ENCODE results near the gene GJB2.

The GJB2 gene

DNA sequence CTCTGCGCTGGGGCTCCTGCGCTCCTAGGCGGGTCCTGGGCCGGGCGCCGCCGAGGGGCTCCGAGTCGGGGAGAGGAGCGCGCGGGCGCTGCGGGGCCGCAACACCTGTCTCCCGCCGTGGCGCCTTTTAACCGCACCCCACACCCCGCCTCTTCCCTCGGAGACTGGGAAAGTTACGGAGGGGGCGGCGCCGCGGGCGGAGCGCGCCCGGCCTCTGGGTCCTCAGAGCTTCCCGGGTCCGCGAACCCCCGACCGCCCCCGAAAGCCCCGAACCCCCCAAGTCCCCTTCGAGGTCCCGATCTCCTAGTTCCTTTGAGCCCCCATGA, at the start of gene GJB2:
GJB2 (minus strand) TSS at position 103 of the 326 bp plus-strand sequence. CDS start 3,357 bp downstream, outside the sequence.
- no peak for DNase-seq

DNA sequence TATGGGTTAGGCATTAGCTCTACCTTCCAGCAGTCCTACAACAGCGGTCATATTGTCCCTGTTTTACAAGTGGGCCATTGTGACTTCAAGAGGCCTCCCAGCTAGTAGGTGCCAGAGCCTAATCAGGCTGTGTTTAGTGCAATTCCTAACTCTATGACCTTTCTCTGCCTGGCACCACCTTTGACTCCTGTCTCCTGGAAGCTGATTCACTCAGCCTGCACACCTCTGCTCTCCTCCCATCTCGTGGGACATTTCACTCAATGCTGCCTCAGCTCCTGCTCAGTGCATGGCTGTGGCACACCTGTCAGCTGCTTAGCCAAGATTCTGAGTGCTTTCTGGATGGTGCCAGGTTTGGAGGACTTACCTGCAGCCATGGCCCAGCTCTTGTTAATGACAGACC, 48.9 kb upstream of the GJB2 start:
- no peak for DNase-seq

DNA sequence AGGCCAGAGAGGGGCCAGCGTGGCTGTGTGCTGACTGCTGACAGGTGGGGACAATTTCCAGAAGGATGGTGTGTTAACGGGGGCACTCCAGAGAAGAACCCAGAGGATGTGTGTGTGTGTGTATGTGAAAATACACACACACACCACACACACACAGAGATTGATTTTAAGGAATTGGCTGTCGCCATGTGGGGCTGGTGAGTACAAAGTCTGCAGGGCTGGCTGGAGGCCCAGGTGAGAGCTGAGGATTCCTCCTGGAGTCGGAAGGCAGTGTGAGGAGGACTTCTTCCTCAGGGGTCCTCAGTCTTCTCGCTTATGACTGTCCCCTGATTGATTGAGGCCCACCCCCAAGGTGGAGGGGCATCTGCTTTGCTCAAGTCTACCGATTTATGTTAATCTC, 47.0 kb upstream of the GJB2 start:
- DNase-seq: no peak

DNA sequence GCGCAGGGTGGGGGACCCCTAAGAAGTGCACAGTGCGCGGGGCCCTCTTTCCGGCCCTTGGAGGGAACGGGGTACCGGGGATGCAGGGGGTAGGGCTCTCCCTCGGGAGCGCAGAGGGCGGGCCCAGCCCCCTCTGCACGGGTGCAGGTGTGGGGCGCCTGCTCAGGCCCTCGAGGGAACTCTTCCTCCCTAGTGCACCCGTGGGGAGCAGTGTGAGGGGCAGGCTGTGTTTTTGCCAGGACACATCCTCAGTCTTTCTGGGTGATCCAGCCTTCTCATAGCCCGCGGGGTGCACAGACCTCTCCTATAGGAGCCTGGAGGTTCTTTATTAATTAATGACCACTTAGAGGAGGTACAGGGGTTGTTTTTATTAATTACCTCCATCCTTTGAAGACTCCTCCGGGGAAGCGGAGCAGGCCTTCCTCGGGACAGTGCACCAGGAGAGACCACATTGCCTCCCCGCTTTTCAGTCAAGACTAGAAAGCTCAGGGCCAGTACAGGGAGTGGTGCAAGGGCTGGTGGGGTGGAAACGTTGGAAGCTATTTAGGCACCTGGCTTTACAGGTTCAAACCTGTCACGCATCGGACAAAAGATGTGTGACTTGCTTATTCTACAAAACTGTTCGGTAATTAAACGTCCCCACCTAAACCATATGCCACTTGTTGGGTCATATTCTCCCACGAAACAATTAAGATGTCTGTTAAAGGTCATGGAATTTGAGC, 40.0 kb upstream of the GJB2 start:
- DNase-seq: no peak

DNA sequence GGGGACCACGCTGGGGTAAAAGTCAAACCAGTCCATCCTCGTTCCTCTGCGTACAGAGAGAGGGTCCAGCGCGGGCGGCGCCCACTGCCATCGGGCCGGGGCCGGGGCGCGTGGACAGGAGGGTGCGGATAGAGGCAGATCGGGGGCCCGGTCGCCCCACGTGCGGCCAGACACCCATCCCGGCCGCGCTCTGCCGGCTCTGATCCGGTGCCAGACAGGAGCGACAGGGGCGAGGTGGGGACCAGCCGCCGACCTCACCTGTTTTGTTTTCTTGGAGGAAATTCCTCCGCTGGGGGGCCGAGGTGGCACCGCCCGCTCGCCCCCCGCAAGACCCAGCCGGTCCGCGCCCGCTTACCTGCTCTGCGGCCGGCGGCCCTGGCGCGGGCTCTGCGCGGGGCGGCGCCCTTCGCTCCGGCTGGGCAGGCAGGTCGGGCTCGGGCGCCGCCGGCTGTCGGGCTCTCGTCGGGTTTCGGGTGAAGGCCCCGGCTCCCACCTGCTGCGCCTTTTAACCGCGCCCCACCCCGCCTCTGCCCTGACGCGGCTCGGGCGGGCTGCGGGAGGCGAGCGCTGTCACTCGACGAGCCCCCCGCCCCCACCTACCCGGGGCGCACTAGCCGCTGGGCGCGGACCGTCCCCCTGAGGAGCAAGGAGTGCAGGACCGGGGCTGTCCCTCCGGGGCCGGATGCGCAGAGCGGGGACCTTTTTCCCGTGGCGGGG, 39.3 kb upstream of the GJB2 start, which contains the start of gene GJB6:
GJB6 (minus strand) TSS at position 481 of the 717 bp plus-strand sequence. CDS start 8,839 bp downstream, outside the sequence.
- DNase-seq: no peak

DNA sequence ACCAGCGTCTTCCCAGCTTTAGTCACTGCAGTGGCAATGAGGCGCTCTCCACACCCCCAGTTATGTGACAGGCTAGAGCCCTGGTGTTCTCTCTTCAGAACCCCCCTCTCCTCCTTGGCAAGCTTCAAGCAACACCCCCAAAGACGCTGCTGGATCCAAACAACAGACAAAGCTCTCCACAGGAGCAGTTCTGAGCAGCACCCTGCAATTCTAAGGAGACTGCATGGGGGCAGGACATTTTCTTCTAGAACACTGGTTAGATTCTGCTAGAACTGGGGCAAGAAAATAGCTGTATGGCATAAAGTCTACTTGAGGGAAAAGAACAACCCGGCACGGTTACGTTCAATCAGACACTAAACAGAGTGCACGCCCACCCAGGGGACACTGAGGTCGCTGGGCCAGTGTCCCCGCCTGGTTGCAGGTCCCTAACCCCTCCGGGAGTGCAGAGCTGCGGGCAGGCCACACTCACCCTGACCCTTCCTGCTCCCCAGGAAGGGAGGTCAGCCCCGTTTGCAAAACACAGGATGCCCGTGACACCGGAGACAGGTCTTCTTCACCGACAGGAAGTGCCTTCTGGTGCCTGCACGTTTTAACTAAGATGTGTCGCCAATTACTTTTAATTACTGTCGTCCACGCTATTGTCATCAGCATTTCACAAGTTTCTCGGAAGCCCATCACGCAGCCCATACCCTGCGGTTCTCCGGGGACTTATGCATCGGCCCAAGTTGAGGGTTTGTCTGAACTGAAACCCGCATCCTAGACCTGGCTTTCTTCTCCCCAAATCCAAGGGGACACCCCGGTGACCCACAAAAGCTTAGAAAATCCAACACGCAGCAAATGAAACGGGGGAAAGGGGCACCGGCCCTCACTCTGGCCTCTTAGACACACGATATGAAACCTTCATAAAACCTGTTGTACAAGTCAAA, 38.4 kb upstream of the GJB2 start:
- DNase-seq: no peak

DNA sequence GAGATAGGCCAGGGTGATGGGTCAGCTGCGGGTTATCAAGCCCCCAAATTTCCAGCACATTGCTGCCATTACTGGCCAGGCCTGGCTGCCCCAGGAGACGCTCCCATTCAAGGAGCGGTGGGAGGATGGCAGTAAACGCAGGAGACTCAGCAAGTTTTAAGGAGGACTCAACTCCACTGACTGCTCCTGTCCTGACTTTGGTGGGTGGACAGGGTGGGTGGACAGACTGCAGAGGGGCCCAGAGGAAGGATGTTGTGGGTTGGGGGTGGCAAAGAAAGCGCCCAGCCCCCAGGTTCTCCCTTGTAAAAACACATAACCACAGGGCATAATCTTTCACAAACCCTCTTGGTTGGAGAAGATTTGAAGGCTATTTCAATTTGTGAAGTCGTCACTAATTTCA, 35.0 kb upstream of the GJB2 start:
- no peak for DNase-seq

DNA sequence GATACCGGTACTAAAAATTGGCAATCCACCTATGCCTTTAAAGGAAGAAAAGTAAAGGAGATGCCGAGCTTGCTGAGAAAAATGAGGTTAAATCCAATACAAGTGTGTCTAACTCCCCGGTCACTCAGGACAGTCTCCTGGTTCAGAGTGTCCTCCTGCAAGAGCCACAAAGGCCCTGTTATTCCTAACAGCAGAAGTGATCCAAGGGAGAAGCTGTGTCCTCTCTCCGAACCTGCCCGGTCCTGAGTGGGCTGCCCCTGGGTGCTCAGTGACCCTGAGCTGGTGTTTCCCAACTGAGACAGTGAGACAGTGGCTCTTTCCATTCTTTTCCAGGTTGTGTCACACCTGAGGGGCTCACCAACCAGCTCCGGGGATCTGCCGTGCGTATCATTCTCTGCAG, 34.5 kb upstream of the GJB2 start:
- no peak for DNase-seq

DNA sequence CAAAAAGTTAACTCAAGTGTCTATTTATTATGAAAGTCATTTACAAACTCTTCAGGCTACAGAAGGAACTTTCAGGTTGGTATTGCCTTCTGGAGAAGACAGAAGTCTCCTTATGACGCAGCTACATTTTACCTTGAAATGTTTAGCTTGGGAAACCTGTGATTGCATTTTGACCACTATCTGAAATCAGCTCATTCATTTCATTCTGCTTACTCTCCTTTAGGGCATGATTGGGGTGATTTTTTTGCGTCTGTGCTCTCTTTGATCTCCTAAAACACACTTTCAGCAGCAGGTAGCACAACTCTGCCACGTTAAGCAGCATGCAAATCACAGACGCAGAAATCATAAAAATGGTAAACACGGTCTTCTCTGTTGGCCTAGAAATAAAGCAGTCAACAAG, 29.8 kb upstream of the GJB2 start:
- no peak for DNase-seq

DNA sequence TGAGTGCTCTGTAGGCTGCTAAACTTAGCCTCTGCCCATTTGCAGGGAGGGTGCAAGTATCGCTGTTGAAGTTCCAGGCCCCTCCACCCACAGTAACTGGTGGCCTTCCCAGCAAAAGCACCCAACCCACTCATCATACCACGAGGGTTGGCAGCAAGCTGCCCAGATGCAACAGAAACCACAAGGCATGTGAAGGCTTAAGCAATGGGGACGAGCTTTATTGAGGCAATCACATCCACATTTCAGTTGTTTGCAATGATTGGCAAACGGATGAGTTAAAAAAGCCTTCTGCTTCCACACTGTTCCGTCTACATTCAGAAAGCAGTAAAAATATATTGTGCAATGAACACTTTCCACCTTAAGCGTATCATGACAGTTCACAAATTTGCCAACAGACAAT, 29.0 kb upstream of the GJB2 start:
- no peak for DNase-seq

DNA sequence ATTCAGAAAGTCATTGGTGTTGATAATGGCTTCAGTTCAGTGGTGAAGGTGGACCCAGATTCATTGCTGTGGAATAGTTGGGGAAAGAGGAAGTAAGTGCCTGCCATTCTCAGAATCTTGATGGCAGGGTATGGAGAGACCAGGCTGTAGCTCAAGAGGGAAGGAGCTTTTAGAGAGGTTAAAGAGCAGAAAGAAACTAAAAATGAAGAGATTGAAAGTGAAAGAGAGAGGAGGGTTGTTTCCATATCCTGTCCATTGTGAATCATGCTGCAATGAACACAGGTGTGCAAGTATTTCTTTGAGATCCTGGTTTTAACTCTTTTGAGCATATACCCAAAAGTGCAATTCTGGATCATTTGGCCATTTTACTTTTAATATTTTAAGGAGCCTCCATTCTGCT, 26.8 kb upstream of the GJB2 start:
- no peak for DNase-seq

DNA sequence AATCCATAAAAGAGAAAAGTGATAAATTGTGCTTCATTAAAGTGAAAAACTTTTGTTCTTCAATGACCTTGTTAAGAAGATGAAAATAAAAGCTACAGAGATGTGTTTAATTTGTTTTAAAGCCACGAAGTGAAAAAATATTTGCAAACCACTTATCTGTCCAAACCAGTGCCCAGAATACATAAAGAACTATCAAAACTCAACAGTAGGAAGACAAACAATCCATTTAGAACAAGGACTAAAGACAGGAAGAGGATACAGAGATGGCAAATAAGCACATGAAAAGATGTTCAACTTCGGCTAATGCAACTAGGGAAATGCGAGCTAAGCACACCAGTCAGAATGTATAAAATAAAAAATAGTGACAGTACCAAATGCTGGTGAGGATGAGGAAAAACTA, 24.4 kb upstream of the GJB2 start:
- DNase-seq: no peak

DNA sequence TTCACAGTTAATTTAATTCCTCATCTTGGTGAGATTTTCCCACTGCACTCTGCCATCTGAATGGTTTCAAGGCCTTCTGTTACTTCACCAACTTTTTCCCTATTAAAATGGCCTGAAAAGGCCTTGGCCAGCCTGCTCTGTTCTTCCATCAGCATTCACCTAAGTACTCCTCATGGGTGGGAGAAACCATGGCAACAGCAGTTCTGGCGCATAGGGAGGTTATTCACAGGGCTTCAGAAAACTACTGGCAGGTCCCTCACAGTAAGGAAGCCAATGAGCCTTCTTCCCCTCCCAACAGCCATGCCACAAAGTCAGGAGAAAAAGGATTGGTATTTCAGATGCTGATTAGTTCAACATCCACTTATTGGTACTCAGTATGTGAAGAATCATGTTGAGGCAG, 17.2 kb upstream of the GJB2 start:
- DNase-seq: no peak

DNA sequence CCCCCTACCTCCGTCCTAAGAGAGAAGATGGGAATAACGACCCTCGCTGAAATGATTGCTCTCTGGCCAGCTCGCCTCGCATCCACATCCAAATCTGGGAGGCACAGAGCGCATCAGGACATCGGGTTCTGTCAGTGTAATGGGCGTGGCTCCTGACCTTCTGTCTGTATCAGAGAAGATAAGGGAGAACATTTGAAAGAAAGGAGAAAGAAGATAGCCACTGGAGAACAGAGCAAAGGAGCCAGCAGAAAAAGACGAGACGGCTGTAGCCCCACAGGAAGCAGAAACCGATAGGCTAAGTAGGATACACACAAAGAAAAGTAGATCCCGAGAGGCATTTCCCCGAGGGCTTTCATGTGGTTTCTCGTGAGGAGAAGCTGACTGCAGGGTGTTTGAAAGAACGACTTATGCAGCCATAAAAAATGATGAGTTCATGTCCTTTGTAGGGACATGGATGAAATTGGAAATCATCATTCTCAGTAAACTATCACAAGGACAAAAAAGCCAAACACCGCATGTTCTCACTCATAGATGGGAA, 14.0 kb upstream of the GJB2 start:
- no peak for DNase-seq

DNA sequence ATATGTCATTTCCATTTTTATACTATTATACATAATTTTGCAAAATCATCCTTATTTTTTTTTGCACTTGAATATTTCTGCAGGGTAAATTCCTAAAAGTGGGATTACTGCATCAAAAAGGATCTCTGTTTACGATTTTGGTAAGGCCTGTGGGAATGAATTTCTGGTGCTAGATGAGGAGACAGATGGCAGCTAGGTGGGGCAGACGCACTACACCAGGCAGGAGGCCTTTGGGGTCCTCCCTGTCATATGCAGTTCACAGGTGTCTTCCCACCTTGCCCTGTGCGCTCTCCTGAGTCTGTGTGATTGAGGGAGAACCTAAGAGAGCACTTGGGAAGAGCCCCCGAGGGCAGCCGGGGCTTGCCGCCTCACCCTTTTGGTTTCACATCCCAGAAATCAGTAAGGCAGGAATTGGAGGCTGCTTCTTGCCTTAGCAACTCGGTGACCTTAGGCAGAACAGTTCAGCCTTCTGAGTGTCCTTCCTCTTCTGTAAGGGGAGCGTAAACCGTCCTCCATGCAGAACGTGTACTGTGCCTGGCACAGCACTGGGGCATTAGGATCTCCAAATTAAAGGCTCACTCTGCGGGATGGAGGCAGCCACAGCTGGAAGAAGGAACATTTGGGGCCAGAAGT, 13.4 kb upstream of the GJB2 start:
- DNase-seq: no peak

DNA sequence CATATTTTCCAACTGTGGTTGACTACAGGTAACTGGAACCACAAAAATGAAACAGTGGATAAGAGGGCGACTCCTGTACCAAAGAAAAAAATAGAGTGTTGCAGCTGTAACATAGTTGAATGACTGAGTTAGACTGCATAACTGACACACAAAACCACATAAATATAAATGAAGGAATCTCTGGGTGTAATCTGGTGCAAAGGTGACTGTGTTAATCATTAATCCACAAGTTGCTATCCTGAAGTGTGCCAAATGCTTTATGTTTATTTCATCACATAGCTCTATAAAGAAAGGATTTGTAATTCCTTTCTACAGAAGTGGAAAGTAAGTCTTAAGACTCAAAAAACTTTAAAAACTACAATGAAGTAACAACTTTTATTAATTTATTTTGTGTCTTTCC, 6.0 kb upstream of the GJB2 start:
- no peak for DNase-seq

DNA sequence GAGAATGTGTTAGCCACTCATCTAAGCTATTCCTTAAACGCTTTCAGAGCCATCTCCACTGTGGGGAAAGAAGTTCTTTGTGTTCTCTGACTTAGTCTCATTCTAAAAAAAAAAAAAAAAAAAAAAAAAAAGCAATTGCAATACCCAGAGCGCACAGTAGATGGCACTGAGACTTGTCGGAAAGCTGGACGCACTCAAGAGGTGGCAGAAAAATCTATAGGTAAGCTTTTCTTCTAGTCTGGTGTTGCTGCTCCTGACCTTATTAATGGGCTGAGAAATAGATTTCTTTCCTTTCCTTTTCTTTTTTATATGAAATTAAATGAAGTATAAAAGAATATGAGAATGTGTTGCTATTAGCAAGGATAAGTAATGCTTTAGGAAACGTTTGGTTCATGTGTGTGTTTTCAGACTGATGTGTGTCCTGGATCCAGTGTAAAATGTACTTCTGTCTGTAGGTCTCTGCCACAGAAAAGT, 4.7 kb upstream of the GJB2 start:
- DNase-seq: peak; percentile 14

DNA sequence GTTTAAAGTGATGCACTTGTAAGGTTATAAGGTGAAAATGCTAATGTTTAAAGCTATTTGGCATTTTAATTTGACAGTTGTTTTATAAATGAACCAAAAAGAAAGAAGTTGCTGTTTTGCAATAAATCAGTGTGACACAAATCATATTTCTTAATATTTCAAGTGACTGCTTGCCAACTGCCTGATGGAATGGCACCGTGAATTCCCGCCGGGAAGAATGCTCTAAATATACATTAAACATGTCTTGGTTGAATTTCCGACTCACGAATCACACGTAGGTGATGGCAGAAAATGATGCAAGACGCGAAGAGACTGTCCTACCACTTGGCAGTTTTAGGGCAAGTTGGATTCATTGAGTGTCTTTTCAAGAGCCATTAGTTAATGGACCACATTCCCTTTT, 3.1 kb upstream of the GJB2 start:
- DNase-seq: no peak

DNA sequence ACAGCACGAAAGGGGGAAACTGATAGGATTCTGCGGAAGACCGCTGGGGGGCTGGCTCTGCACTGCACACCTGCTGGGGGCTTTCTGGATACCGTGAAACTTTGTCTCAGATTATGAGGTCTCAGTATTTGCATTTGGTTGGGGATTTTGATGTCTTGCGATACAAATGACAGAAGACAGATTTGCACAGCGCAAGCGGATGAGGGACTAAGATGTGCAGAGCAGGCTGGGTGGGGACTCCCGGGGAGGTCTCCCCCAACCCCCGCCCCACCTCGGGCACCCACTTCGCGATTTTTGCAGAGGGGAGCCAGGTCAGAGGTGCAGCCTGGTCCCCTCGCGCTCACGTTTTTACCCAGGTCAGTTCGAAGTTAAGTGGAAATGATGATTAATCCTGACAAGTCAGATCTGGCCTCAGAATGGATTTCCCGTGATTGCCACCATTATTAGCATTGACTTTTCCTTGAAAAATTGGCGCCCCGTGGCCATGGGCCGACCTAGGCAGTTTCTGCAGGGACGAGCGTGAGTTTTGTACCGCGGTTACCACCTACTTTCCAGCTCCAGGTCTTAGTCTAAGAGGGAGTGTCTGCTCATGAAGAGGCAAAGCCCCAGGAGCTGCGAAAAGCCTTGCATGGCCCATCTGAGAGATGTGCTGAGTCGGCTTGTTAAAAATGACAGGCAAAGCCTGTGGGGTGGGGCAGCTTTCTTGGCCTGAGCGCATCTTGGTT, 1.3 kb upstream of the GJB2 start:
- no peak for DNase-seq

DNA sequence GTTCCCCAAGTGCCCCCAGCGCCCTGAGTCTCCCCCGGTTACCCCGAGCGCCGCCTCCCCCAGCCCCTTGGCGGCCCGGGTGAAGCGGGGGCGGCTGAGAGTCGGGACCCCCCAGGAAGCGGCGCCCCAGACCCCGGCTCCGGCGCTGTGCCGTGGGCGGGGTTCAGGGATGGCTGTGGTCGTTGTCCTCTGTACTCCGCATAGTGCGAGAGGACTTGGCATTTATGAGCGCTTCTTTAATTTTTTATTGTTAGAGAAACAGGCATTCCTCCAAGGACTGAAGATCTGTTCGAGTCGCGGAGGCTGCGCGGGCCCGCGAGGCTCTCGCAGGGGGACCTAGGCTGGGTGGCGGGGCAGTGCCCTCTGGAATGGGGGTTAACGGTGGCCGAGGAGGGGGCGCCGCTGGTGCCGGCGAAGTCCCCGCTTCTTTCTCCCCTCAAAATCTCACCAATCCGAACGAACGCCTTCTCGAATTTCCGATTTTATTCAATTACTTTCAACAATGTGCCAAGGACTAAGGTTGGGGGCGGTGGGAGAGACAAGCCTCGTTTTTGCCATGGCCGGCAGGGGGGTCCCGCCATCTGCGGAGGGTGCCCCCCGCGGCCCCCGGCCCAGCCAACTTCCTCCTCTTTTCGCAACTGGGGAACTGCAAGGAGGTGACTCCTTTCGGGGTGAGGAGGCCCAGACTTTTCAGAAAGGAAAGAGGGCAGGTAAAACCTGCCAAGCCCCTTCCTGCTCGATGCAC, 596 bp upstream of the GJB2 start:
- no peak for DNase-seq

DNA sequence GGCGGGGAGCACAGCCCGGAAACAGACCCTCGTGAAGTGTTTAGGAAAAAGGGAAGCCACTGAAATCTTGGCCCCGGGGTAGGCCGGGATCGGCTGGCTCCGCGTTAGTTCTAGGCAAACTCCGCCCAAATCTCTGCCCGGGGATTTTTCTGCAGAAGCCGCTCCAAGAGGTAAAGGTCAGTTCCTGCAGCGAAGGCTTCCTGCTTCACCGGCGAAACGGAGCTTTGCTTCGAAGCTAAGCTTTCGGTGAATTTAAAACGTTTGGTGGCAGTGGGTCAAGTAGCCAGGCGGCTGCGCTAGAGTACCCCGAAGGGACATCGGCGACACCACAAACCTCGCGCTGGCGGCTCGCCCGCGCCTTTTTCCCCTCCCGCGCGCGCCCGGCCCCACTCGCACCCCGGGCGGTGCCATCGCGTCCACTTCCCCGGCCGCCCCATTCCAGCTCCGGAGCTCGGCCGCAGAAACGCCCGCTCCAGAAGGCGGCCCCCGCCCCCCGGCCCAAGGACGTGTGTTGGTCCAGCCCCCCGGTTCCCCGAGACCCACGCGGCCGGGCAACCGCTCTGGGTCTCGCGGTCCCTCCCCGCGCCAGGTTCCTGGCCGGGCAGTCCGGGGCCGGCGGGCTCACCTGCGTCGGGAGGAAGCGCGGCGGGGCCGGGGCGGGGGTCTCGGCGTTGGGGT, 441 bp downstream of the GJB2 start:
- DNase-seq: no peak

Measured in DMS153 (cell line).